ENCODE measurements around the gene KIFC1.
"Not testable (repeated sequence)": the region's sequence is repeated elsewhere in the genome, so short reads cannot be mapped to it uniquely, and the experiment has no call there.

Gene KIFC1

DNA sequence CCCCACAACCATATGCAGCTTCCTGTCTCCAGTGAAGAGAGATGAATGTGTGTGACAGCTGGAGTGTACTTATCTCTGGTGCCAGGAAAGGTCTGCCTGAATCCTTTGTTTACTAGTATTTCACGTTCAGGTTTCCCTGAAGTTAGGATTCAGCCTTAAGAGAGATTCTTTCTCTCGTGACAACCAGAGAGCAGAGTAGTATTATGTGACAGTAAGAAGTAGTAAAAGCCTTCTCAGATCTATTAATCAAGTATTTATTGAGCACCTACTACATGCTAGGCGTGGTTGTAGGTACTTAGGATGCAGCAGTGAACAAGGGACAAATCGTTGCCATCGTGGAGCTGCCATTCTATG is 949 bp downstream of the KIFC1 start:
- DNase-seq: peak; percentile 37
- peak overlapping the region; percentile 86 for H3K4me3 ChIP-seq (ENCODE audit: low read depth, low read length)
- TF ChIP-seq, protein P1, sequence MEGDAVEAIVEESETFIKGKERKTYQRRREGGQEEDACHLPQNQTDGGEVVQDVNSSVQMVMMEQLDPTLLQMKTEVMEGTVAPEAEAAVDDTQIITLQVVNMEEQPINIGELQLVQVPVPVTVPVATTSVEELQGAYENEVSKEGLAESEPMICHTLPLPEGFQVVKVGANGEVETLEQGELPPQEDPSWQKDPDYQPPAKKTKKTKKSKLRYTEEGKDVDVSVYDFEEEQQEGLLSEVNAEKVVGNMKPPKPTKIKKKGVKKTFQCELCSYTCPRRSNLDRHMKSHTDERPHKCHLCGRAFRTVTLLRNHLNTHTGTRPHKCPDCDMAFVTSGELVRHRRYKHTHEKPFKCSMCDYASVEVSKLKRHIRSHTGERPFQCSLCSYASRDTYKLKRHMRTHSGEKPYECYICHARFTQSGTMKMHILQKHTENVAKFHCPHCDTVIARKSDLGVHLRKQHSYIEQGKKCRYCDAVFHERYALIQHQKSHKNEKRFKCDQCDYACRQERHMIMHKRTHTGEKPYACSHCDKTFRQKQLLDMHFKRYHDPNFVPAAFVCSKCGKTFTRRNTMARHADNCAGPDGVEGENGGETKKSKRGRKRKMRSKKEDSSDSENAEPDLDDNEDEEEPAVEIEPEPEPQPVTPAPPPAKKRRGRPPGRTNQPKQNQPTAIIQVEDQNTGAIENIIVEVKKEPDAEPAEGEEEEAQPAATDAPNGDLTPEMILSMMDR (IDR thresholded peaks at IDR 0.05; ENCODE audit: low read depth, low read length): no peak
- H3K36me3 ChIP-seq: peaks cover 54% of the 10 kb centered on the region
- no peaks in the 10 kb centered on the region for H3K27me3 ChIP-seq (ENCODE audit: insufficient read depth, low read depth, severe bottlenecking)
- H3K27ac ChIP-seq: peak overlapping the region; percentile 98
- H3K9me3 ChIP-seq (ENCODE audit: severe bottlenecking): no peaks in the 10 kb centered on the region

- Histone ChIP-seq H3K27me3 (ENCODE audit: insufficient read depth, low read depth, severe bottlenecking) (no peaks in the 10 kb centered on the region), H3K36me3 (peaks cover 58% of the 10 kb centered on the region), H3K27ac (peak overlapping the region; percentile 98), H3K9me3 (ENCODE audit: severe bottlenecking) (no peaks in the 10 kb centered on the region), H3K4me3 (ENCODE audit: low read depth, low read length) (peak overlapping the region; percentile 86)
- TF ChIP-seq, protein P1 (IDR thresholded peaks at IDR 0.05; ENCODE audit: low read depth, low read length): no peak
- DNase-seq: no peak
These were observed 1.4 kb downstream of the KIFC1 start for GRCh38 chr6:33392979-33393378.

DNA sequence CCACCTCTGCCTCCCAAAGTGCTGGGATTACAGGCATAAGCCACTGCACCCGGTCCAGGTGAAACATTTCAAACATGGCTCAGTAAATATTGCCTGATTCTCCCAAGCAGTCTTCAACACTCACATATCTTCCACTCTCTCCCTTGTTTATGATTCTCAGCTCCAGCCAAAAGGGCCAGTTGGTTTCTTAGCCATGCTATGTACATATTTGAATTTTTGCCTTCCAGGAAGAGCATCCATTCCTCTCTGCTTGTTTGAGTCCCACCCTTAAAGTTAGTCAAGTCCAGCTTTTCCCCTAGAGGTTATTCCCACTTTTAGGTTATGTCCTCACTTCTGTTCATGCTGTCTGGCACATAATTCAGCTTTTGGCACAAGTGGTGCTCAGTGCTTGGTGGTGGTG is 5.9 kb downstream of the KIFC1 start:
- DNase-seq: no peak
- Histone ChIP-seq H3K36me3 (peaks cover 96% of the 10 kb centered on the region), H3K4me3 (ENCODE audit: low read depth, low read length) (no peak overlapping the region), H3K27me3 (ENCODE audit: insufficient read depth, low read depth, severe bottlenecking) (no peaks in the 10 kb centered on the region), H3K9me3 (ENCODE audit: severe bottlenecking) (no peaks in the 10 kb centered on the region), H3K27ac (no peak overlapping the region)
- TF ChIP-seq, protein P1 (IDR thresholded peaks at IDR 0.05; ENCODE audit: low read depth, low read length): no peak

DNA sequence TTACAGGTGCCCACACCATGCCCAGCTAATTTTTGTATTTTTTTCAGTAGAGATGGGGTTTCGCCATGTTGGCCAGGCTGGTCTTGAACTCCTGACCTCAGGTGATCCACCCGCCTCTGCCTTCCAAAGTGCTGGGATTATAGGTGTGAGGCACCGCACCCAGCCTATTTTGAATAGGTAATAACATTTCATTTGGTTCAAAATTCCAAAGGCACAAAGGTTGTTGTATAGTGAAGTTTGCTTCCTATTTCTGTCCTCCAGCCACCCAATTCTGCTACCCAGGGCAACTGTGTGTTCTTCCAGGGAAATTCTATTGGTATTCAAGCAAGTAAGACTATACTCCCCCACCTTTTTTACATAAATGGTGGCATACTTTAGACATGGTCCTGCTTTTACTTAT is 7.0 kb downstream of the KIFC1 start:
- H3K9me3 ChIP-seq (ENCODE audit: severe bottlenecking); H3K27me3 ChIP-seq (ENCODE audit: insufficient read depth, low read depth, severe bottlenecking); H3K27ac ChIP-seq; DNase-seq; H3K4me3 ChIP-seq (ENCODE audit: low read depth, low read length): not testable (repeated sequence)
- H3K36me3 ChIP-seq: peaks cover 96% of the 10 kb centered on the region

GRCh38 chr6:33399881-33400280 is 8.3 kb downstream of the KIFC1 start:
- H3K36me3 ChIP-seq: peaks cover 96% of the 10 kb centered on the region
- H3K27ac ChIP-seq: not testable (repeated sequence)

DNA sequence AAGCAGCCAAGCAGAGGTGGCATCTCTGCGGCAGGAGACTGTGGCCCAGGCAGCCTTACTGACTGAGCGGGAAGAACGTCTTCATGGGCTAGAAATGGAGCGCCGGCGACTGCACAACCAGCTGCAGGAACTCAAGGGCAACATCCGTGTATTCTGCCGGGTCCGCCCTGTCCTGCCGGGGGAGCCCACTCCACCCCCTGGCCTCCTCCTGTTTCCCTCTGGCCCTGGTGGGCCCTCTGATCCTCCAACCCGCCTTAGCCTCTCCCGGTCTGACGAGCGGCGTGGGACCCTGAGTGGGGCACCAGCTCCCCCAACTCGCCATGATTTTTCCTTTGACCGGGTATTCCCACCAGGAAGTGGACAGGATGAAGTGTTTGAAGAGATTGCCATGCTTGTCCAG is 13.3 kb downstream of the KIFC1 start:
- Histone ChIP-seq H3K27me3 (ENCODE audit: insufficient read depth, low read depth, severe bottlenecking) (no peaks in the 10 kb centered on the region), H3K4me3 (ENCODE audit: low read depth, low read length) (no peak overlapping the region), H3K27ac (no peak overlapping the region), H3K36me3 (peaks cover 96% of the 10 kb centered on the region), H3K9me3 (ENCODE audit: severe bottlenecking) (no peaks in the 10 kb centered on the region)
- DNase-seq: no peak
- TF ChIP-seq, protein P1 (IDR thresholded peaks at IDR 0.05; ENCODE audit: low read depth, low read length): no peak

More at GRCh38 chr6:33399881-33400280, 8.3 kb downstream of the KIFC1 start:
- DNase-seq; H3K4me3 ChIP-seq (ENCODE audit: low read depth, low read length); H3K27me3 ChIP-seq (ENCODE audit: insufficient read depth, low read depth, severe bottlenecking); H3K9me3 ChIP-seq (ENCODE audit: severe bottlenecking): not testable (repeated sequence)

DNA sequence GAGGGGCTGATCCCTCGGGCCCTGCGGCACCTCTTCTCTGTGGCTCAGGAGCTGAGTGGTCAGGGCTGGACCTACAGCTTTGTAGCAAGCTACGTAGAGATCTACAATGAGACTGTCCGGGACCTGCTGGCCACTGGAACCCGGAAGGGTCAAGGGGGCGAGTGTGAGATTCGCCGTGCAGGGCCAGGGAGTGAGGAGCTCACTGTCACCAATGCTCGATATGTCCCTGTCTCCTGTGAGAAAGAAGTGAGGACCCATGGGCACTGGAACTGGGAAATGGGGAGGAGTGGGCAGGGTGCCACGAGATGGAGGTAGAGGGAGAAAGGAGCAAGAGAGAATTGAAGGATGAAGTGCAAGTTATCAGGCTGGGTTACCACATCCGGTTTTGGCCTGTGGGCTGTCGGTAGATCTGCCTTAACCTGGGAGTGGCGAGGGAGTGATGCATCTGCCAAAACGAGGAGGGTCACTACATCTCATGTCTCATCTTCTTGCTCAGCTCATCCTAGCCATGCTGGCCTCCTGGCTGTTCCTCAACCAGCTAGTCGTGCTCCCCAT is 13.8 kb downstream of the KIFC1 start:
- Histone ChIP-seq H3K36me3 (peaks cover 90% of the 10 kb centered on the region), H3K9me3 (ENCODE audit: severe bottlenecking) (no peaks in the 10 kb centered on the region), H3K4me3 (ENCODE audit: low read depth, low read length) (no peak overlapping the region), H3K27me3 (ENCODE audit: insufficient read depth, low read depth, severe bottlenecking) (no peaks in the 10 kb centered on the region), H3K27ac (no peak overlapping the region)
- TF ChIP-seq, protein P1 (IDR thresholded peaks at IDR 0.05; ENCODE audit: low read depth, low read length): no peak
- no peak for DNase-seq
